Renal cortex interstitium (tissue), 11 donors: ENCODE results near the gene FCGBP. TPM values are rescaled to one million over a fixed set of nuclear protein-coding genes. Genes with fewer than 3 reads are reported as not detected.
"Not testable (repeated sequence)": the region's sequence is repeated elsewhere in the genome, so short reads cannot be mapped to it uniquely, and the experiment has no call there.

Source experiments
- DNase-seq, 11 donors: peaks; one replicate each; pipeline ENCODE4 v3.0.0-alpha.2; 2013; ENCODE audit warnings: low read depth in 9 of 11, low spot score in 4 of 11; ENCODE audit errors: extremely low read depth in 1 of 11
- polyA plus RNA-seq, 3 donors: library from polyadenylated mRNA; unstranded; fragments of 120-200 nt; gene quantifications; one replicate each; pipeline ENCODE4 v1.2.1, GENCODE V29; 2013; ENCODE audit not compliant: insufficient read length in 3 of 3

The FCGBP gene
- polyA plus RNA-seq, 3 donors: 5.7 to 13.2 (median 9.4) TPM

DNA sequence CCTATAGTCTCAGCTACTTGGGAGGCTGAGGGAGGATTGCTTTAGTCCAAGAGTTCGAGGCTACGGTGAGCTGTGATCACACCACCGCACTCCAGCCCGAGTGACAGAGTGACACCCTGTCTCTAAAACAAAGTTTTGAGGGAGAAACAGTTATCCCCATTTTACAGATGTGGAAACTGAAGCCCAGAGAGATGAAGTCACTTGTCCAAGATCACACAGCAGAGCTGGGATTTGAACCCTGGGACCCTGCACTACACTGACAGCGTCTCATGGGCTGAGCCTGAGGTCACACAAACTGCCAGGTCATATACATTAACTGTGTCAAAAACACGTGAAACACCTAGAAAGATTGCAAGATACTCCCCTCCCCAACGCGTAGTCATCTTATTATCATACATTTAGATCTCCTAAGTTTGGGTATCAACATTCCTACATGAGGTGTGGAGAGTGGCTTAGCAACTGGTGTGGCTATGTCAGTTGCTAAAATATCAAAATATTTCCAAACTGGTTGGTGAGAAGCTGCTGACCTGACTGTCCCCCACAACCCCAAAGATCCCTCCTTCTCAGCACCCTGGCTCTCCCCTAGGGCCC is 8.2 kb downstream of the FCGBP start:
- DNase-seq: no peak

DNA sequence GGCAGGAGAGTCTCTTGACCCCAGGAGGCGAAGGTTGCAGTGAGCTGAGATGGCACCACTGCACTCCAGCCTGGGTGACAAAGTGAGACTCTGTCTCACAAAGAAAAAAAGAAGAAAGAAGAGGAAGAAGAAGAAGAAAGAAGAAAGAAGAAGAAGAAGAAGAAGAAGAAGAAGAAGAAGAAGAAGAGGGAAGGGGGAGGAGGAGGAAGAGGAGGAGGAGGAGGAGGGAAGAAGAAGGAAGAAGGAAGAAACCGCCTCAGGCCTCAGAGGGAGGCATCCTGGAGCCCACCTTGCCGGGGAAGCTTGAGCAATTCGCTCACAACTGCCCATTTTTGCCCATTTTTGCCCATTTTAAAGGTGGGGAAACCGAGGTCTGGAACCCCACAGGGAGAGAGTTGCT is 9.5 kb downstream of the FCGBP start:
- DNase-seq: no peak

DNA sequence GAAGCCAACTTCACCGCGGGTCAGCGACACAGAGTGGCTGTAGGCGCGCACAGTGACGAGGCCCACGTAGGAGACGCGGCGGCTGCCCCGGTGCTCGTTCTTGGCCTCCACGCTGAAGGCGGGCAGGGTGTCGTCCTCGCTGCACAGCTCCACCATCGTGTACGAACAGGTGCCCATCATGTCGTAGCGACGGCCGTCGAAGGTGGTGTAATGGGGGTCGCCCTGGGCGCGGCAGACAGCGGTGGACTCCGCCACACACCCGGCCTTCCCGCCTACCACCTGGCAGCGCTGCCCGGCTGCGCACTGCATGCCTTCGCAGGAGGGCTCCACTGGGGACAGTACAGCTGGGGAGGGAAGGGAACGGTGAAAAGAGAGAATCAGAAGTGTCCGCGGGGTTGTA is 10.0 kb downstream of the FCGBP start:
- no peak for DNase-seq

DNA sequence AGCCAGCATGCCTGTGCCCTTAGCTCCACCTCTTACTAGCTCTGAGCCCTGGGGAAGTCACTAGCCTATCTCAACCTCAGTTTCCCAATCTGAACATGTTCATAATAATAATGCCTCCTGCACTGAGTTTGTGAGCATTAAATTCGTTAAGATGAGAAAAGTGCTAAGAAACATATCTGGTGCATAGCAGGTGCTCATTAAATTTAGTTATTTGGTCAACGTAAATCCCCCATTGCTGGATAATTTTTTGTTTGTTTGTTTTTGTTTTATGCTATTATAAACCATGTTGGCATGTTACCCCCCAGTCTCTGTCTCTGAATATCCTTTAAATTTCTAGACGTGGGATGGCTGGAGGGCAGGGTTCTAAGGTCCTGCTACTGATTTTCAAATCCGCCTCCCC is 10.6 kb downstream of the FCGBP start:
- DNase-seq: no peak

DNA sequence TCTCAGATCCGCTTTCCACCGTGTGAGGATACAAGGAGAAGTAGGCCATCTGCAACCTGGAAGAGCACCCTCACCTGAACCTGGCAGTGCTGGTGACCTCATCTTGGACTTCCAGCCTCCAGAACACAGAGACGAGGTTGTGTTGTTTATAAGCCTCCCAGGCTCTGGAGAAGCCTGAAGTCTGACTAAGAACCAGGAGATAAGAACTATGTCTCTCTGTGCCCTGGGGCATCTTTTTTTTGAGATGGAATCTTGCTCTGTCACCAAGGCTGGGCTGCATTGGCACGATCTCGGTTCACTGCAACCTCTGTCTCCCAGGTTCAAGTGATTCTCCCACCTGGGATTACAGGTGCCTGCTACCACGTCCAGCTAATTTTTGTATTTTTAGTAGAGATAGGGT is 14.5 kb downstream of the FCGBP start:
- no peak for DNase-seq

DNA sequence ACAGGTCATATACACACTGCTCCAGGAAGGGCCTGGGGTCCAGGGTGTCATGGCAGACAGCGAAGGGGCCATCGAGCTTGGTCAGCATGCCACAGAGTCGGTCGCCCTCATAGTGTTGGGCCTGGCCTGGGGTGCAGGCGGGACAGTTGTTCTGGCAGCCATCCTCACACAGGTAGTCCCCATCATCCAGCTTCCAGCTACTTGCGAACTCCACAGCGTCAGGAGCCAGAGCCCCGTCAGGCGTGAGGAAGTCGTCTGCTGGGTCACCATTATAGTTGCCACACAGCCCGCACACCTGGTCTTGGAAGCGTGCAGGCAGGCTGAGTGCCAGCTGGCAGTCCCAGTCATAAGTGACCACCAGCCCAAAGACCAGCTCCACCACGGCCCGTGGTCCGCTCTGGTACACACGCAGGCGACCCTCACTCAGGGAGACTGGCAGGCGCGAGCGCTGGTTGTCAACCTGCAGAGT is 16.2 kb downstream of the FCGBP start:
- DNase-seq: no peak

DNA sequence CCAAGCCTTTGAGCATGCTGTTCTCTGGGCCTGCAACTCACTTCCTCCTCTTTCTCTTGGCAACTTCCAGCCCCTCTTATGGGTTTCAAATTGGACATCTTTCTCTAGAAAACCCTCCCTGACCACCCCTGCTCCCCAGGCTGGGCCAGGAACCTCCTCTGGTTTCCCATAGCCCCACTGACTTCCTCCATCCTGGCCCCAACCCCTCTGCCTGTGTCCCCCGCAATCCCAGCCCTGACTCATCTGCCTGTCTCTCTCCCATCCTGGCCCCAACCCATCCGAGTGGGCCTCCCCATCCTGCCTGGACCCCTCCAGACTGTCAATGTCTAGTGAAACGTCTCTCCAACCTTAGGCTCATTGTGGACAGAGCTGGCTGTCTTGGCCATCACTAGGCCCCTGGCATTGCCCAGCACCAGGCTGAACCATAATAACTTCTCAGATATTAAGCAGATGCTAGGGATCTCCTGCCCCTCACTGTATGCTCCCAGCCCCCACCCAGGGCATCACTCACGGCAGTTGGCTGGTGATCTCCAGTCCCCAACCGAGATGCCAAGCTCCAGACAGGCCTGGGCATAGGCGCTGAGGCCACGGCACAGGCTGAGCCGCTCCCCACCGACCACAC is 16.8 kb downstream of the FCGBP start:
- no peak for DNase-seq

DNA sequence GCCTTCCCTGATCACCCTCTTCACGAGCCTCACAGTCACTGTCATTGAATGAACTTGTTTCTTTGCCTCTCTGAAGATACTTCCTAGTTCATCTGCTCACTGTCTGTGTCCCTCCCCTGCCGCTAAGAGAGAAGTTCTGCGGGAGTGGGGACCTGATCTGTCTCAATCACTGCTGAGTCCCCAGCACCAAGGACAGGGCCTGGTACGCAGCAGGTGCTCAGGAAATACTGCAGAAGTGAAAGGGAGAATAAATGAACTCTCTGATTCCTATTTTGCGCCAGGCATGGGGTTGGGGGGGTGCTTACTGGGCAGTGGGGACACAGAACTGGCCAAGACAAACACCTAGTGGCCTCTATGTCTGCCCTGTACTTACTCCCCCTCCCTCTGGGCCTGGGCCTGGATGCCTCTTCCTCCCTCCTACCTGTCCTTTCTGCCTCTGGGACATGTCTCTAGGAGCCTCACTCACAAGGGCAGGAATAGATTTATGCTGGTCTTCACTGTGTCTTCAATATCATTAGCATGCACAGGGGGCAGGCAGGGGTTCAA is 17.5 kb downstream of the FCGBP start:
- DNase-seq: no peak

DNA sequence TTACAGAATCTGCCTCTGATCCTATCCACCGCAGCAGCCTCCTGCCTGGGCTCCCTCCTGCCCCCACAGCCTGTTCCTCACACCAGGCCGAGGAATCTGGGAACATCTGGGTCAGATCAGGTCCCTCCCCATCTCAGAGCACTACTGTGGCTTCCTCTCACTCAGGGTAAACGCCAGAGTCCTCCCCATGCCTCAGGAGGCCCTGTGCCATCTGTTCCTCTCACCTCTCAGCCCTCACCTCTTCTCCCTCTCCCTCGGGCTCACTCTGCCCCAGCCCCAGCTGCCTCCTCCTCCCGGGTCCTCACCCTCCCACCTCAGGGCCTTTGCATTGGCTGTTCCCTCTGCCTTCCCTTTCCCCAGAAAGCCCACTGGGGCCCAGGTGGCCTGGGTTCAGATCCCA is 18.2 kb downstream of the FCGBP start:
- DNase-seq: no peak

DNA sequence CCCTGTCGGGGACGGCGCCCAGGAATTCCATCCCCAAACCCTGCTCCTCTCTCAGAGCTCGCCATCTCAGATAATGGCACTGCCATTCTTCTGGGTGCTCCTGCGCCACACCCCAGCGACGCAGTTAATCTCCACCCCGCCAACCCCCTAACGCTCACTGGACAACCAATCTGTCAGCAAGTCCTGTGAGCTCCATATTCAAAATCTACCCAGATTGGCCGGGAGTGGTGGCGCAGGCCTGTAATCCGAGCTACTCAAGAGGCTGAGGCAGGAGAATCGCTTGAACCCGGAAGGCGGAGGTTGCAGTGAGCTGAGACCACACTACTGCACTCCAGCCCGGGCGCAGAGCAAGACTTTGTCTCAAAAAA is 18.6 kb downstream of the FCGBP start:
- DNase-seq: no peak

DNA sequence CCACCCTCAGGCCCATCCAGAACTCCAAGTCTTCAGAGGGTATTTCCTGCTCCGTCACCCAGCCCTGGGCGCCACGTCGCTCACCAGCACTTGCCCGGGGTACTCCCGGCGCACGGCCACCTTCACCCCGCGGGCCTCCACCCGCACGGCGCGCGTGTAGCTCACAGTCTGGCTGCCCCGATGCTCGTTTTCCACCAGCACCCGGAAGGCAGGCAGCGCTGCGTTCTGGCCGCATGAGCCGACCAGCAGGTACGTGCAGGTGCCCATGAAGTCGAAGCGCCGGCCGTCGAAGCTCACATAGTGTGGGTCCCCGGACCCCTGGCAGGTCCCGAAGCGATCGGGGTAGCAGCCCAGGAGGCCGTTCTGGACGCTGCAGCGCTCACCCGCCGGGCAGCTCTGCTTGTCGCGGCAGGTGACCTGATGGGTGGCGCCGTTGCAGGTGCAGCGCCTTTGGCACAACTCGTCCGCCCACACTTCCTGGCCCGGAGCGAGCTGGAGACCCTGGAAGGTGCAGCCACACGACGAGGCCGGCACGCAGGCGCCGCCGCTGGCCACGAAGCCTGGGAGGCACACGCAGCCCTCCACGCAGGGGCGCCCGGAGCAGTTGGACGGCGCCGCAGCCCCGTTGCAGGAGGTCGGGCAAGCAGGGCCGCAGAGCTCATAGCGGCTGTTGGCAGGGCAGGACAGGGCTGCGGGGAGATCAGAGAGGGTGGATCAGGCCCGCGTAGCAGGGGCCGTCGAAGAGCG is 19.2 kb downstream of the FCGBP start:
- DNase-seq: no peak

DNA sequence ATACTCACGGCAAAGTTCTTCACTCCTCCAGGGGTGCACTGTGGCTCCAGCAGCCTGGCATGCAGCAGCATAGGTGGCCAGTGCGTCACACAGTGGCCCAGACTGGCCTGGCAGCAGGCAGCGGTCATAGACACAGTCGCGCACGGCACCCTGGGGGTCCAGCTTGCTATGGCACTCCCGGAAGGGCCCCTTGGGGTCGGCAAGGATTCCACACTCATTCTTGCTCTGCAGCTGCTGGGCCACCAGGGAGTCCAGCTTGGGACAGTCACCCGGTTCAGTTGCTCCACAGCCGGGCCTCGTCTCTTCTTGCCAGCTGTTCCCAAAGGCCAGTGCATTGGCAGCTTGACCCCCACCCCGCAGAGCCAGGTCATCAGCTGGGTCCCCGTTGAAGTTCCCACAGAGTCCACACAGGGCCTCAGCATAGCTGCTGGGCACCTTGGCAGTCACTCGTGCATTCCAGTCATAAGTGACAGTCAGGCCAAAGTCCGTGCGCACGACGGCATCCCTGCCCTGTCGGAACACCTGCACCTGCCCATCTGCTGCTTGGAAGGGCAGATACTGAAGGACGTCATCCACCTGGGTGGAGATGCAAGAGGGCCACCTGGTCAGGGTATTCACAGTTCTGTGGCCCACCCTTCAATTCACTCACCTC is 20.6 kb downstream of the FCGBP start:
- no peak for DNase-seq

DNA sequence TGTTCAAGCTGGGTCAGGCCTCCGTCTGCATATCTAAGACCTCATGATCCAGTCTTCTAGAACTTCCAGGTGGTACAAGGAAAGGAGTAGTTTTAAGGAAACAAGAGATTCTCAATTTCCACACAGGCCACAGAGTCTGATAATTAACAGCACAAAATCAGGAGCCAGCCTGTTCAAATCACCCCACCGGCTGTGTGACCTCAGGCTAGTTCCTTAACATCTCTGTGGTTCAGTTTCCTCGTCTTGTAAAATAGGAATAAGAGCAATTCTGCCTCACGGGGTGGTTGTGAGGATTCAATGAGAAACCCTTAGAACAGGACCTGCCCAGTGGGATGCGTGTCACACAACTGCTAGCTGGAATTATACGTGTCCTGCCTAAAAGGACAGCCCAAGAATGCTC is 25.6 kb downstream of the FCGBP start:
- no peak for DNase-seq

DNA sequence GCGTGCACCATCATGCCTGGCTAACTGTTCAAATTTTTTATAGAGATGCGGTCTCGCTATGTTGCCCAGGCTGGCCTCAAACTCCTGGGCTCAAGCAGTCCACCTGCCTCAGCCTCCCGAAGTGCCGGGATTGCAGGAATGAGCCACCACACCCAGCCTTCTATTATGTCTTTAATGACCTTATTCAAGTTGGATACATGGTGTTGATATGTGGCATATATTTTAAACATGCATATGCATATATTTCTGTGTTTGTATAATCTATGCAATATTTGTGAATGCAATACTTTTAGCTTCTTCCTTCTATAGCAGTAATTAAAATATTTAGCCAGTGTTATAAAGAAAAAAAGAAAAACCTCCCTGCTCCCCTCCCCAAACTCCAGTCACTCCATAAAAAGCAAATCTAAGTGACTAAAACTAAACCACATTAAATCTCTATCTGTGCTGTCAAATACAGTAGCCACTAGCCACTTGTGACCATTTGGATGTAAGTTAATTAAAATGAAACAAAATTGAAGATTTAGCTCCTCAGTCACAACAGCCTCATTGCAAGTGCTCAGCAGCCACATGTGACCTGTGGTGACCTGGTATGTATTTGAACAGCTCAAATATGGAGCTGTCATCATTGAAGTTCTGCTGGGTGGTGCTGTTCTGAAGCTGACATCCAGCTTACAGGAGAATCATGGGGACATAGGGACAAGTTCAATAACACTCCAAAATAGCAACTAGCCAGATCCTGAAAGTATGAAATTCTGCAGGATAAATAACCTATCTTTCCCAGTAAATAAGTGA is 27.4 kb downstream of the FCGBP start:
- no peak for DNase-seq

DNA sequence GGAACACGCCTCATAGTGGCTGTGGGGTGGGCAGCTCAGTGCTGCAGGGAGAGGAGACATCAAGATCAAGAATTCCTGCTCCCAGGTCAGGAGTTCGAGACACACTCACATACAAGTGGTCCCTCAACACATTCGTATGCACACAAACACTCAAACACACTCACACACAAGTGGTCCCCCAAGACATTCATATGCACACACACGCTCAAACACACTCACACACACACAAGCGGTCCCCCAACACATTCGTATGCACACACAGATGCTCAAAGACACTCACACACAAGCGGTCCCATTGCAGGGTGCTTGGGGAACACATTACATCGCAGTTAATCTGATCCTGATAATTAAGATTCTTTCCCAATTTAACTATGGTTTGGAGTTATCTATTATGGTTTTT is 28.2 kb downstream of the FCGBP start:
- DNase-seq: no peak

DNA sequence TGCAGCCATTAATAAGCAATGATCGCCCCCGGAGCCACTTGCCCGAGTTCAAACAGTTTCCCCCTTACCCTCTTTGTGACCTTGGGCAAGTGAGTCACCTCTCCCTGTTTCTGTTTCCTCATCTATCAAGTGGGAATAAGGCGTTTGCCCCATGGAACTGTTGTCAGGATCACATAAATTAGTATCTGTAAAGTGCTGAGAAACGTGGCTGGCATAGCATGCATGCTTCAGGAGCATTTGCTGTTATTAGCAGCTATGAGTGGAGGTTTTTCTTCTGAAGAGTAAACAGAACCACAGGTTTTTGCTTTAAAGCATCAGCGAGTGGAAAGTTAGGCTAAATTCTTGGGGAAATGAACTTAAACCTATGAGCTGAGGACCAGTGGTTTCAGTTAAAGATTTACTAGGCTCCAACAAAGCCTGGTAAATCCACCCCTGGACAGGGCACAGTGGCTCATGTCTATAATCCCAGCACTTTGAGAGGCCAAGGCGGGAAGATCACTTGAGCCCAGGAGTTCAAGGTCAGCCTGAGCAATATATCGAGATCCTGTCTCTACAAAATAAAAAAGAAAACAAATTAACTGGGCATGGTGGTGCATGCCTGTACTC is 30.8 kb downstream of the FCGBP start:
- DNase-seq: not testable (repeated sequence)

DNA sequence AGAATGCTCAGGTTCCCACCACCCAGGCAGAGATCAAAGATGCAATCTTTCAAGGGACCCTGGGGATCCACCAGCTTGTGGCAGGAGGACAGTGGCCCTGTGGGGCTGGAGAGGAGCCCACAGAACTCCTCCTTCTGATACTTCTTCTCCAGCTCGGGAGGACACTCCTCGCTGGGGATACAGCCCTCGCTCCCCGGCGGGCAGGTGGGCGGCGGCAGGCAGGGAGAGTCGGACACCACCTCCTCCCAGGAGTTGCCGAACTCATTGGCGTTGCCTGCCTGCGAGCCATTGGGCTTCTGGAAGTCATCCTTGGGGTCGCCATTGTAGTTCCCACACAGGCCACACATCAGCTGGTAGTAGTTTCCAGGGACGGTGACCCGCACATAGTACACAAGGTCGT is 32.1 kb downstream of the FCGBP start:
- not testable (repeated sequence) for DNase-seq

DNA sequence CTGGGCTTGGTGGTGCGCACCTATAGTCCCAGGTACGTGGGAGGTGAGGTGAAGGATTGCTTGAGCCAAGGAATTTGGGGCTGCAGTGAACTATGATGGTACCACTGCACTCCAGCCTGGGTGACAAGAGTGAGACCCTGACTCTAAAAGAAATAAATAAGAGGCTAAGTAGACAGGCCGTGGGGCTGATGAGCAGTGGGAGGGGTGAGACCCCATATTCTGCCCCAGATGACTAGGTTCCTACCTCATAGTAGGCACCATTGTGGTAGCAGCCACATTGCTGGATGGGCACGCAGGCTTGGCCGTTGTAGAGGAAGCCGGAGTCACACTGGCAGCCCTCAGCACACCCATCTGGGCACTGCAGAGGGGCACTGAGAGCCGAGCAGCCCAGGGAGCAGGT is 32.8 kb downstream of the FCGBP start:
- DNase-seq: not testable (repeated sequence)

DNA sequence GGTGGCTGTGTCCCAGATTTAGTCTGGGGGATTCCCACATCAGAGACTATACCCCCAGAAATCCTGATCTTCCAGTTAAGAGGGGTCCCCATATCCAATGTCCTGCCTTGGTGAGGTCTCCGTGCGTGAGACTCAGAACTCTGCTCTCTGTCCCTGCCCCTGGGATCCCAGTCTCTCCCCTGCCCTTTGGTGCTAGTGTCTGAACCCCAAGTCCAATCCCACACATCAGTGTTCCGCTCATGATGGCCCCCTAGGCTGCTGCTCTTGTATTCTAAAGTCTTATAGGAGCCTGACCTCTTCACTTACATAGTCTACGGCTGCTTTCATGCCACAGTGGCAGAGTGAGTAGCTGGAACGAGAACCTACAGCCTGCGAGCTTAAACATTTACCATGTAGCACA is 35.6 kb downstream of the FCGBP start:
- not testable (repeated sequence) for DNase-seq
